ENCODE results near the gene CCBE1.
"Not testable (repeated sequence)": the region's sequence is repeated elsewhere in the genome, so short reads cannot be mapped to it uniquely, and the experiment has no call there.

Gene CCBE1

DNA sequence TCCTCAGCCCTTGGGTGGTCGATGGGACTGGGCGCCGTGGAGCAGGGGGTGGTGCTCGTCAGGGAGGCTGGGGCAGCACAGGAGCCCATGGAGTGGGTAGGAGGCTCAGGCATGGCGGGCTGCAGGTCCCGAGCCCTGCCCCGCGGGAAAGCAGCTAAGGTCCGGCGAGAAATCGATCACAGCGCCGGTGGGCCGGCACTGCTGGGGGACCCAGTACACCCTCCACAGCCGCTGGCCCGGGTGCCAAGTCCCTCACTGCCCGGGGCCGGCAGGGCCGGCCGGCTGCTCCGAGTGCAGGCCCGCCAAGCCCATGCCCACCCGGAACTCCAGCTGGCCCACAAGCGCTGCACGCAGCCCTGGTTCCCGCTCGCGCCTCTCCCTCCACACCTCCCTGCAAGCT lies 16.9 kb upstream of the CCBE1 start:
- not testable (repeated sequence) for DNase-seq

DNA sequence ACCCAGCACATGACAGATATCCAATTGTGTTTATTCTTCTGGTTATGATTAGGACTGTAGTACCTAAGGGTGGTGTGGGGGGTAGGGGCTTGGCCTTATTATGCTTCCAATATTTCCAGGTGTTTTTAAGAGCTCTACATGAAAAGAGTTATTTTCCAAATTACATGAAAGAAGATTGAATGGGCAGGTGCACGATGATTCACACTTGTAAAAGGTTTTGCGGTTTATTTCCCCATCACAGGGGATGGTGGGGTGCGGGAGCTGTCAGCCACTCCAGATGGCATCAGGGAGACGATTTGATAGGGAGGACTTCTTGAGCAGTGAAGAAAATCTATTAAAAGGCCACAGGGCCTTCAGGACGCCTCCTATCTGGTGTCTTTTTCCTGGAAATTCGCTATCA lies 15.1 kb upstream of the CCBE1 start:
- no peak for DNase-seq

DNA sequence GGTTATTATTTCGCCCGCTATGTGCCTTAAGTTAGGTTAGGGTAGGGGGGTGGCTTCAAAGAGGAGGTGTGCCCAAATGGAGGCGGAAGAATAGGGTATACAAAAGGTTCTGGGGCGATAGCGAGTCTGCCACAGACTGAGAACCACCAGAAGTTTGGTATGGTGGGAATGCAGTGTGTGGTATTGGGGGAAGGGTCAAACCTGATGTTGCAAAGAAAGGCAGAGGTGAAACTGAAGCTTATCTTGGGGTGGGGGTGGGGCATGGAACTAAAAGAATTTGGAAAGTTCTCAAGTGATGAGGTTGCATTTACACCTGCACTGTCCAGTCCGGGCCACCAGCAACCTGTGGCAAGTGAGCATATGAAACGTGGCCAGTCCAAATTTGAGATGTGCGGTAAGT lies 11.8 kb upstream of the CCBE1 start:
- no peak for DNase-seq

- no peak for DNase-seq
These were observed 10.1 kb upstream of the CCBE1 start for GRCh38 chr18:59707306-59707705.

DNA sequence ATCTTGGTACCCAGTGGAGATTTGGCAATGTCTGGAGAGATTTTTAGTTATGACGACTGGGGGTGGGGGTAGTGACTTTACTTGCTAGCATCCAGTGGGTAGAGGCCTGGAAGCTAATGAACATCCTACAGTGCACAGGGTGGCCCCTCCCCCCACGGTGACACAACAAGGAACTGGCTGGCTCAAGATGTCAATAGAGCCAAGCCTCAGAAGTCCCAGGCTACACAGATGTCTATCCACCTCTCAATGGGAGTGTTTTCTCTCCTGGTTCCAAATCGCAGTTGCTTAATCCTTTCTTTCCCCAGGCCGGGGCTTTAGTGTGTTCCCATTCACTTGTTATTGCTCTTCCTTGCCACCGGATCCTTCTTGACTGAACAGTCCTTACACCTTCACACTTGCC lies 9.3 kb upstream of the CCBE1 start:
- no peak for DNase-seq

- DNase-seq: no peak
These were observed 7.9 kb upstream of the CCBE1 start for GRCh38 chr18:59705145-59705544.

GRCh38 chr18:59704146-59704545 lies 6.9 kb upstream of the CCBE1 start:
- DNase-seq: no peak

DNA sequence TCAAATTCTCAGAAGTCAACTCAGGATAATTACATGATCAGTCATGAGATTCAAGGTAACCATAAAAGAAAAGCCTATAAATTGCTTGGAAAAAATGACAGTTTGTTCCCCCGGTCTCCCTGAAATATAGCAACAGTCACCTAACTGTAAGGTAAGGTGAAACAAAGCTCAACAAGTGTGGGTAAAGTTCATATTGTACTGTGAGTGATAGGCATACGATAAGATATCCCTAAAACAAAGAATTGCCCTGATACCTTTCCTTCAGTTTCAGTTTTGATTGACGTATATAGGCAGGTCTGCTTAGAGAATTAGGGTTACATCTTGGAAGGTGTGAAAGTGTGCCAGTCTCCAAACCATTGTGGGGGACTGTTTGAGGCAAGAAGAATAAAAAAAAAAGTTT lies 4.0 kb upstream of the CCBE1 start:
- no peak for DNase-seq

- no peak for DNase-seq
These were observed 3.3 kb upstream of the CCBE1 start for GRCh38 chr18:59700535-59700967.

GRCh38 chr18:59699750-59700534 lies 2.7 kb upstream of the CCBE1 start:
- no peak for DNase-seq

DNA sequence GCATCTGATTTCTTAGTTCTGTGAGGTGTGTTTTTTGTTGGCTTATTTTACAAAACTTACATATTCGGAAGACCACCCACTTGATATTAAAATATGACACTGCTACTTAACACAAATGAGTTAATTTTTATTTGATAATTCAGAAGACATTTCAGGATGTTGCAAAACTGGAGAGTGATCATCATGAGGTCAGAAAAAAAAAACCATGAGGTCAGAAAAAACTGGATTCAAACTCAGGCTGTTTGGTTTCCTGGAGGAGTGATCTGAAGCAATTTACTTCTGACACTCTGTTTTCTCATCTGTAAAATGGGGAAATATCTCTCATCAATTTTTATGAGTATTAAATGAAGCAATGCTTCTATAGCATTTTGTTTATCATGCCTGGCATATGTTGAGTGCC lies 1.8 kb upstream of the CCBE1 start:
- DNase-seq: no peak

DNA sequence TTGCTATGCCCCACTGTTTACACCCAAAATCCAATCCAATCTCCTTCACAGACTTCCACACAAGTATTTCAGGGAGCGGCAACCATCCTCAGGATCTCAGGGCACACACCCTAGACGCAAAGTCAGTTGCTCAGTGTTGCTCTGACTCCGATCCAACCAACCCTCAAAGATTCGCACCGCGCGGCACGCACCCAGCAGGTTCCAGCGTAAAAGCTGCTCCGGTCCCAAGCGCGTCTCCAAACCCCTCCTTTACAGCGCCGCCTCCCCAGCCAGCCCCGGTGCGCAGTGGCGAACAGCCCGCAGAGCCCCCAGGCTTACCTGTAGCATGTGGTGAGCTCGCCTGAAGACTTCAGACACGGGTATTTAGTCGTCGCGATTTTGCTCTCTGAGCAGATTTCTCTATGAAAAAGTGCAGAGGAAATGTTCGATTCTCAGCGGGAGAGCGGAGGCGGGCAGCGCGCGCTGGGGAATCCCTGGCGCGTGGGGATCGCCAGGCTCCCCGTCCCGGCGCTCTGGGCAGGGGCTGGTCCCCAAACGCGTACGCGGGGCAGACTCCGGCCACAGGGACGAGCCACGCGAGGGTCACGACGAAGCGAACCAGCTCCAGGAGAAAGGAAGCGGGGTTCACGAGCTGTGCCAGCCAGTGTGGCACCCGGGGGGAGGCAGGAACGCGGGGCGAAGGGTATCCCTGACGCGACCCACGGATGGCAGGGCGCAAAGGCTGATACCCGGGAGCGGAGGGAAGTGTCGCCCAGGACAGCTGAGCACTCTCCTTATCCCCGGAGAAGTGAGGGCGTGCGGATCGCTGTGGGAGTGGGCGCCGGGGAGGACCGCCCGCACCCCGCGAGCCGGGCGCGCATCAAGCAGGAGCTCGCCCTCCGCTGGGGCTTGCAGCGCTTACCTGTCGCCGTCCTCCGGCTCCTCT lies 650 bp downstream of the CCBE1 start:
- peak; percentile 54 for DNase-seq

GRCh38 chr18:59695551-59695950 lies 1.7 kb downstream of the CCBE1 start:
- no peak for DNase-seq

GRCh38 chr18:59694824-59695223 lies 2.4 kb downstream of the CCBE1 start:
- no peak for DNase-seq

- peak; percentile 77 for DNase-seq
These were observed 5.2 kb downstream of the CCBE1 start for GRCh38 chr18:59691996-59692395.

- peak; percentile 95 for DNase-seq
These were observed 6.2 kb downstream of the CCBE1 start for GRCh38 chr18:59690996-59691395.

- DNase-seq: peak; percentile 38
These were observed 6.8 kb downstream of the CCBE1 start for GRCh38 chr18:59690186-59690982.

- DNase-seq: no peak
These were observed 7.5 kb downstream of the CCBE1 start for GRCh38 chr18:59689756-59690155.

GRCh38 chr18:59686260-59686659 lies 11.0 kb downstream of the CCBE1 start:
- DNase-seq: no peak

GRCh38 chr18:59685501-59685900 lies 11.7 kb downstream of the CCBE1 start:
- no peak for DNase-seq

DNA sequence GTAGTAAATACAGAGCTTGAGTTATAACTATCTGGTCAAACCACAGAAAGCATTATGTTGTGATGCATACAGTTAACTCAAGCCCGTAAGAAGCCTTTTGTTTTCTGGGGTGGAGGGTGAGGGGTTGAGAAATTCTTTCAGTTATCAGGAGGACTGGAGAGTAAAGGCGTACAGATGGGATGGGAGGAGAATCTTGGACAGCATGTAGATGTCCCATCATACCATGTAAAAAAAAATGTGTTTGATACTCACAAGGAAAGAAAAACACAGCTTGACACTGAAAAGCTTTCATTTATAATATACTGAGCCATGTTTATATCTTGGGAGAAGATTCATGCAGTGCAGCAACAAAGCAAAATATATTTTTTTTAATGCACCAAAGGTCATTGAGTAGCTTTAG lies 12.4 kb downstream of the CCBE1 start:
- DNase-seq: no peak

GRCh38 chr18:59681521-59682004 lies 15.7 kb downstream of the CCBE1 start:
- DNase-seq: no peak

DNA sequence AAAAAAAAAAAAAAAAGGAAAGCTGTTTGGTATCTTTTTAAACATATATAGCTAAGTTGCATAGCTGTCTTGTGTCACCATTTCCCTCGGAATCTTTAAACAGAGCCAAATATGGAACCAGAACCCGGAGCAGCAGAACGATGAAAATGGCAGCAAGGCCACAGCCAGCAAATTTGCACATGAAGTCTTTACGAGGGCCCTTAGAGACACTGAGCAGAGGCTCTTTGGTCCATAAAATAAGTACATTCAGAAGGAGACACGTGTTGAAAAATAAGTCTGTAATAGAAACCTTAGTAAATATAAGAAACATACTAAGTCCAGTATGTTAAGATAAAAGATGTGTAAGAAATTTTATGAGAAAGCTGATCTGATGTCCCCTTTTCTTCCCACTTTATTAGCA lies 16.2 kb downstream of the CCBE1 start:
- no peak for DNase-seq
